ENCODE measurements around the gene CSTF2.
"Not testable (repeated sequence)": the region's sequence is repeated elsewhere in the genome, so short reads cannot be mapped to it uniquely, and the experiment has no call there.

CSTF2 gene, protein sequence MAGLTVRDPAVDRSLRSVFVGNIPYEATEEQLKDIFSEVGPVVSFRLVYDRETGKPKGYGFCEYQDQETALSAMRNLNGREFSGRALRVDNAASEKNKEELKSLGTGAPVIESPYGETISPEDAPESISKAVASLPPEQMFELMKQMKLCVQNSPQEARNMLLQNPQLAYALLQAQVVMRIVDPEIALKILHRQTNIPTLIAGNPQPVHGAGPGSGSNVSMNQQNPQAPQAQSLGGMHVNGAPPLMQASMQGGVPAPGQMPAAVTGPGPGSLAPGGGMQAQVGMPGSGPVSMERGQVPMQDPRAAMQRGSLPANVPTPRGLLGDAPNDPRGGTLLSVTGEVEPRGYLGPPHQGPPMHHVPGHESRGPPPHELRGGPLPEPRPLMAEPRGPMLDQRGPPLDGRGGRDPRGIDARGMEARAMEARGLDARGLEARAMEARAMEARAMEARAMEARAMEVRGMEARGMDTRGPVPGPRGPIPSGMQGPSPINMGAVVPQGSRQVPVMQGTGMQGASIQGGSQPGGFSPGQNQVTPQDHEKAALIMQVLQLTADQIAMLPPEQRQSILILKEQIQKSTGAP

DNA sequence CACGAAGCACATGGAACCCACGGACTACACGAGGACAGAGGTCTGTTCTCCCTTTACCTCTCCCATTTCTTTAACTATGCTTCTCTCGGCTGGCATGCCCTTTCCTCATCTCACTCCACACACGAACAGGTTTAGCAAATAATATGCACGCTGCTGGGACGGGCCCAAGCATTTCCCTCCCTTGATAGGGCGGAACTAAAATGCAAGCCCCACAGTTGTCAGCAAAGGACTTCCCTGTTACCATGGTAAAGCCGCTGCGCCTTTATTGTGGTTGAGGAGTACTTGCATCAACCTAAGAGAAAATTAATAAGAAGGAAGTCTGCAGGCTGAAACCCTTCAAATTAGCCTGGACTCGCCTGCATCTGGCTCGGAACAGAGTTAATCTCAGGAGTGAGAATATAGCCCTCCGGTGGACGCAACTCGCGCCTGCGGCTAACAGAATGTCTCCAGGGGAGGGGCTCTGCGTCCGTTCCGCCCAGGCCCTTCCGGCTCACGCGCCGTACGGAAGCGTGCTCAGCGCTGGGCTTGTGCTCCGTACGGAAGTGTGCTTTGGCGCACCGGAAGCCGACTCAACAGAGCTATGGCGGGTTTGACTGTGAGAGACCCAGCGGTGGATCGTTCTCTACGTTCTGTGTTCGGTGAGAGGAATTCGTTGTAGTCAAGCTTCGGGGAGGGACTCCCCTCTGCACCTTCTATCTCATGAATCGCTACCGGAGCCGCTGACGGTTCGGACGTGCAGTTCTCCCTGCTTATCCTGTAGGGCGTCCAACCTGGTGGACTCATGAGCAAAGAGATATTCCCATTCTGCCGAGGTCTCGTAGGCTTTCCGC is at the start of gene CSTF2:
Gene CSTF2 (plus strand): TSS at position 555 of the 830 bp plus-strand sequence. CDS start 26 bp downstream, at position 581.
- peak; percentile 51 to 65 (median 62) for DNase-seq (ENCODE audit: low read depth in 3 of 3)

DNA sequence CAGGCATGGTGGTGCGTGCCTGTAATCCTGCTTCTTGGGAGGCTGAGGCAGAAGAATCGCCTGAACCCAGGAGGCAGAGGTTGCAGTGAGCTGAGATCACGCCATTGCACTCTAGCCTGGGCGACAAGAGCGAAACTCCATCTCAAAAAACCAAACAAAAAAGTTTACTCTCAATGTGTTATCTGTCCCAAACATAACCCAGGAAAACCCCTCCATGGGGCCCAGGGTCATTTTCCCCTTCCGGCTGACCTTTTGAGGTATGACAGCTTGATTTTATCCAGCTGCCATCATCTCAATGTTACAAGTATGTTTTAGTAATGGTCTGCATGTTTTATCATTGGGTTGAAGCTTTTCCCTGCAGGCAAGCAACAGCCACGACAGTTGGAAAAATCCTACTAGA is 23.8 kb upstream of the CSTF2 start:
- not testable (repeated sequence) for DNase-seq (ENCODE audit: low read depth in 3 of 3)

DNA sequence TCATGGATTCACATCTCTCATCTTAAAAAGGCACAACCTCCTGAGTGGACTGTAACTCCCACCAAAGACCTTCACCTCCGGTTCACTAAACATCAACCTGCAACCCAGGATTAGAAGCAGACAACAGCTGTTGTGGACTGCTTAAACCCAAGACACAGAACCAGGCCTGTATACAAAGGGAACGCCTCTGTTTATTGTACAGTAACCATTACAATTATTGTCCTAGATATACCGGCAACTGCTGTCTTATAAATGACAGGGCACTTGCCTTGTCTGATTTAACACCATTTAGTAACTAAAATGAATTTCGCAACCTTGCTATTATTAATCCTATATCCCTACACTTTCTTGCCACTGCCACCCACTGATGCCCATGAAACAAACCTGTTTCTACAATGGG is 22.8 kb upstream of the CSTF2 start:
- no peak for DNase-seq (ENCODE audit: low read depth in 3 of 3)

DNA sequence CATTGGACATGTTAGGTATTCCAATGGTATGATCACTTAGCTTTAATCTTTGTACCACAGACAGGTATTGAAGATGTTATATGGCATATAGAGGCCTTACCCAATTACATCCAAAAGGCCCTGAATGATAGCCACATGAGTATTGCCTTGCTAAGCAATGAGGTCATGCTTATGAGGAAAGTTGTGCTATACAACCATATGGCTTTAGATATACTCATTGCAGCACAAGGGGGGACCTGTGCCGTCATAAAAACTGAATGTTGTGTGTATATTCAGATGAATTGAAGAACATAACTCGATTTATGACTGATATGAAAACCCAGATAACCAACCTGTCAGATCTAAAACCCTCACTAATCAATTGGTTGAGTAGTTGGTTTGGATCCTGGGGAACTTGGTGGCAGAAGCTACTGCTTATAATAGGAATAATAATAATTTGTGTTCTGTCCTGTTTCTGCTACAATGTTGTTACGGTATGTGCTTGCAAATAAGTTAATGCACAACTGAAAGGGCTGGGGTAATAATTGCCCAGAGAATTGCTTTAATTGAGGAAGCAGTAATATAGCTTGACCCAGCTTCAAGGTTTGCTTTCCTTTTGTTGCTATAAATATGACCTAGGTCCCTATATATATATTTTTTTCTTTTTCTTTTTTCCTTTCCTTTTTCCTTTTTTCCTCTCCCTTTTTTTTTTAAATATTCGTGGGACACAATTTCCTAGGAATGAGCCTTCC is 21.5 kb upstream of the CSTF2 start:
- no peak for DNase-seq (ENCODE audit: low read depth in 3 of 3)

DNA sequence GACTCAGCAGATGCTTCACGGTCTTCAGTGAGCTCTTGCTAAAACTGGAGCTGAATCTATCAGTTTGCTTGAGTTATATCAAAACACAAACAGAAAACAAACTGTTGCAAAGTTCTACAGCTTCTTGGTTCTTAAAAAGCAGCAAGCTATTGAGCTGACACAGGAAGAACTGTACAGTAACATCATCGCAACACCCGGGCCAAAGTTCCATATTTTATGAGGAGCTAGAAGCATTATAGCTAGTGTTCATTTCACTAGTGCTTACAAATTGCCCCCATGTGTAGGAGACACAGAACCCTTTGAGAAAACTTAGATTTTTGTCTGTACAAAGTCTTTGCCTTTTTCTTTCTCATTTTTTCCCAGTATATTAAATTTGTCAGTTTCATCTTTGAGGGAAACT is 17.3 kb upstream of the CSTF2 start:
- no peak for DNase-seq (ENCODE audit: low read depth in 3 of 3)

DNA sequence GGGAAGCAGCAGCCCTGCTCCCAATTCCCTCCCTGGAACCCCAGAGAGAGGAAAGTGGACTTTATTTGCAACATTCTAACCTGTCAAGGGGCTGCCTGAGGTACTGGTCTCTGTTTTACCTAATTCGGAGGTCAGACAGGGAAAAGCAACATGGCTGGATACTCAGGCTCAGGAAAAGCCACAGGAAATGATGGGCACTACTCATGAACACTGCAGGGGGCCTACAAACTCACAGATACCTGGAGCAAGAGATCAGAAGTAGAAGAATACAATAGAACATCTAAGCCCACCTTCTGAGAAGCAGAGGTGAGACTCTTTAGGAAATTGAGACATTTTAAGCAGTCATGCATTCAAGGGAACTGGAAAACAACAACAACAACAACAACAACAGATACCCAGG is 15.4 kb upstream of the CSTF2 start:
- no peak for DNase-seq (ENCODE audit: low read depth in 3 of 3)

DNA sequence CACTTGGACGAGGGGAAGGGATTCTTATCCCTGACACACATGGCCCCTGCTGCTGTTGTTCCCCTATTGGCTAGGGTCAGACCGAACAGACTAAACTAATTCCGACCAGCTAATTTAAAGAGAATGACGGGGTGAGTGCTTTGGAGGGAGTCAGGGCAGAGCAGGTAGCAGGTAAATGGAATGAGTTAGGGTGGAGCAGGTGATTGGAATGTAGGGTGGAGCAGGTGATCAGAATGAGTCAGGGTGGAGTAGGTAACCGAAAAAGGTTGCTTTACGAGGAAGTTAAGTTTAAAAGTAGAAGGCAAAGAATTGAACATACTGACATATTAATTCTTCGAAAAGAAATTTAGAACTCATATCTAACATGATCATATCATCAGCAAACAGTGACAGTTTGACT is 11.9 kb upstream of the CSTF2 start:
- not testable (repeated sequence) for DNase-seq (ENCODE audit: low read depth in 3 of 3)

DNA sequence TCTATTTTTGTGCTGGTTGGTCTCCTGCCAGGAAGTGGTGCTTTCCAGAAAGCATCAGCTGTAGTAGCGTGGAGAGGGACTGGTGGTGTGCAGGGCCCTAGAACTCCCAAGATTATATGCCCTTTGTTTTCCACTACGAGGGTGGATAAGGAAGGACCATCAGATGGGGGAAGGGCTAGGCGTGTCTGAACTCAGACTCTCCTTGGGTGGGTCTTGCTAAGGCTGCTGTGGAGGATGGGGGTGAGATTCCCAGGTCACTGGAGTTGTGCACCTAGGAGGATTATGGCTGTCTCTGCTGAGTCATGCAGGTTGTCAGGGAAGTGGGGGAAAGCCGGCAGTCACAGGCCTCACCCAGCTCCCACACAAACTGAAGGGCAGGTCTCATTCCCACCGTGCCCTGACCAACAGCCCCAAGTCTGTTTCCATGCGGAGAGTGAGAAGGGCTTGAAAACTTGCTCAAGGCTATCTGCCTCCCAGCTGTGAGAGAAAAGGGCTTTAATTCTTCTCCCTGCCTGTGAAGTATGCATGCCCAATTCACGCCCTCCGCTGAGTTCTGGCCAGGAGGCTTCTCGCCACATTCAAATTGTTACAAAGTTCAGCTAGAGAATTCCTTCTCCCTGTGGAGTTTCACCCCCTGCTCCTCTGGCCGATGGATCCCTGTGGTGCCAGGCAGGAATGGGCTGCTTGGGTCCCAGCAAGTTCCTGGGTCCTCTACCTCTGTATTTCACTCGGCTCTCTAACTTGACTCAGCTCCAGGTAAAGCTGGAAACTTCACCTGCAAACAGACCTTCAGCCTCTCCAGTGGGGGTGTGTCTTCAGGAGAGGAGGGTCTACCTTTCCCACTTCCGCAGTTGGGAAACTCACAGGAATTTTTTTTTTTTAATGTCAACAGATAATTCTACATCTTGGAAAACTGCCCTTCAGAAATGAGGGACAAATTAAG is 7.7 kb upstream of the CSTF2 start:
- no peak for DNase-seq (ENCODE audit: low read depth in 3 of 3)

DNA sequence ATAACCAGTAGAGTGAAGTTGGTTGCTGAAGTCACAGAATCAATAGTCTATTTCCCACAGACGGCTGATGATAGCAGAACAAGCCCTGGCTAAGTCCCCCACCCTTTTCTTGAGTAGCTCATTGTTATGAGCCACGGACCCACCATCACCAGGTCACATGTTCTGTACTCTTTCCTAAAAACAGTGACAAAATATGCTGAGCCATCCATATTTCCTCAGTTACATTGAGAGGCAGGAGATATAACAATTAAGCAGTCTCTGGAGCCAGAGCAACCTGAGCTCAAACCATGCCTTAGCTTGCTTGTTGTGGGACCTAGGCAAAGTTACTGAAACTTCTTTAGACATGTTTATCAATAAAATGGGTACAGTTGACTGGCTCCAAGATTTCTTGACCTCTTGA is 2.9 kb upstream of the CSTF2 start:
- DNase-seq (ENCODE audit: low read depth in 3 of 3) = no peak

DNA sequence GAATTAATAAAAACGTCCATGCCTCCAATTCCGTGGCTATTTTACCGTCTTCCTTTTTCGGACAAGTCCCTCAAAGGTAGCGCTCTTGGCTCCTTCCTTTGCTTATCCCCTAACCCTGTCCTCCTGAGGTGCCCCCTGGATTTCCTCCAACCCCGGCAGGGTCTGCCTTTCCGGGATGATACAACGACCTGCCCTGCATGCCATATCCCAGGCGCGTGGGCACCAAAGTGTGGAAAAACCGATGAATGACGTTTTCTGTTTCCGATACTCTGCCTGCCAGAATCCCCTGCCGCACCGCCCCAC is 706 bp upstream of the CSTF2 start:
- DNase-seq (ENCODE audit: low read depth in 3 of 3) = peak in 2 of 3 donors; percentile 5 to 8

DNA sequence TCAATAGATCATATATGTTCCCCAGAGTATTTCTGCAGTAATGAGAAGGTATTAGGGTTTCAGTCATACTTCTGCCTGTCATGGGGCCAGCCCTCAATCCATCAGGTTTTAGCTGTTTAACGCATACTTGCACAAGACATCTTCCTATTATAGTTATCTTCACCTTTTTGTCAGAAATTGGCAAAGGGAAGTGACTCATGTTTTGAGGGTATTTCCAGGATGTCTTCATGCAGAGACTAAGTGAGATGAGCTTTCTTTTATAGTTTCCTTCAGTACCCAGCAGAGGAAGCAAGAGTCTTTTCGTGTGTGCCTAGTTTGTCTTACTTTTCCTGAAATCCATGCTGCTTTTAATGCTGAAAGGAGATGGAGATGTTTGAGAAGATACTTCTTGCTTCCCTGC is 9.5 kb downstream of the CSTF2 start:
- no peak for DNase-seq (ENCODE audit: low read depth in 3 of 3)

DNA sequence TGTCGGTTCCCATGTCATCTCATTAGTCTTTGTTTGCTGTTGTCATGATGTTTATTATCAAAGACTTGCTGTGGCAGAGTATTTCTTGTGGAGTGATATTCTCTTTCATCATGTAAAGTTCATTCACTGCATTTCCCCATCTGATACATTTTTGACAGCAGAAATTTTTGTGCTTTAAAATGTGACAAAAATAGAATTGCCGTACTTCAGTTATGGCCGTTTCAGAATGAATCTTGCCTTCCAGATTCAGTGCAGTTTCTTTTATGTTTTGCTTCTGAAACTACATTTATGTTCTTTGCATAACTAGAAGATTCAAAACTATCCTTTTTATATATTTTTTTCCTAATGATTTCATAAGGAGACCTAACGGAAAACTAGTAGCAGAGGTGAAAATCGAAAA is 10.0 kb downstream of the CSTF2 start:
- DNase-seq (ENCODE audit: low read depth in 3 of 3) = no peak

DNA sequence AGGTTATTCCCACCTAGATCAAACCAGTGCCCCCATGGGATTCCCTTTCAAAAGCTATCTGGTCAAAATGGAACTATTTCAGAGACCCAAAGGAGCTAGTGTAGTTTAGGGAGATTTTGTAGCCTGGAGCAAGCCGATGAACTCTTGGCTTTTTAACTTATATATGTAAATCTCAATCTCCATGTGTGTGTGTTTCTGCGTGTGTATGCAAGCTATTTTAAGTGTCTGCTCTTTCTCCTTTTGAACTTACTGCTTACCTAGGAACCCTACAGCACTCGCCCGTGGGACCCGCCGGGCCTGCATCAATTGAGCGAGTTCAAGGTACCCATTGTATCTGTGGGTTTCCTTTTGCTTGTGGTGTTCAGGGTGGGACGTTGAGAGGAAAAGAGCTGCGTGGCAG is 10.4 kb downstream of the CSTF2 start:
- no peak for DNase-seq (ENCODE audit: low read depth in 3 of 3)

DNA sequence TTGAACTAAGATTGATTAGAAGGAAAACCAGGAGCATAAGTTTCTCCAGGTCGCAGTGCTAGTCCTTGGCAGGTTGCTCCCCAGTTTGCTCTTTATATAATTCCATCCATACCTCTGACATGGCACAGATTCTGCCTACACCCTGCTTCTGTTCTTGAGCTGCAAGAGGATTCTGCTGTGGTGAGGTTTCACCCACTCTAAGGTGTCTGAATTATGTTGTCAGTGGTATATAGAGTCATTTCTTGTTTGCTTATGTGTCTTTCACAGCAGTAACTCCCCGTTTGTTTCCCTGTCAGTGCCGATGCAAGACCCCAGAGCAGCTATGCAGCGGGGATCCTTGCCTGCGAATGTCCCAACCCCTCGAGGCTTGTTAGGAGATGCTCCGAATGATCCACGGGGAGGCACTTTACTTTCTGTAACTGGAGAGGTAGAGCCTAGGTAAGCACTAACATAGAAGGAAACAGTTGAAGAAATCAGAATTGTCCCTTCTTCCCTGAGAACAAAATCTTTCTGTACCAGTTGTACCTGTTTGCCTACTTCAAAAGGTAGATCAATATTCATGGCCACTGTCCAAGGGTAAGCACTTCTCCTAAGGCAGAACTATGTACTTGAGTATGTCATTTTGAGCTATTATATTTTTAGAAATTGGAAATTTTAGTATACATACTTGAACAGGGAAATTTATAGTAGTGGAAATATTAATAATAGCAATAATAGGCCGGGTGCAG is 11.2 kb downstream of the CSTF2 start:
- no peak for DNase-seq (ENCODE audit: low read depth in 3 of 3)

DNA sequence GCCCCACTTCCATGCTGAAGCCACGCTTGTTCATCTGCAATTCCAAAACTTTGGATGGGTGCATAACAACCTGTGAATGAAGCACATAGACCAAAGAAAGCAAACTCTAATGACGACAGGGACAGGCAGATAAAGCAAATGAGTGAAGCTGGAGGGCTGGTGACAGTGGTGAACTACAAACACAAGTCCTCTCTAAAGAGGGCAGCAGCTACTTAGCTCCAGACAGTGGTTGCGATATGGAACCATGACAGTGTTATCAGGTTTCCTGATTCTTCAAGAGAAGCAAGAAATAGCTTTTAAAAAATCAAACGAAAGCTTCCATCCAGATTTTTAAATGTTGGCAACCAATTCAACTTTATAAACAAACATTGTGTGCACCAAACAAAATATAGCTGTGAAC is 30.1 kb downstream of the CSTF2 start:
- DNase-seq (ENCODE audit: low read depth in 3 of 3) = no peak

DNA sequence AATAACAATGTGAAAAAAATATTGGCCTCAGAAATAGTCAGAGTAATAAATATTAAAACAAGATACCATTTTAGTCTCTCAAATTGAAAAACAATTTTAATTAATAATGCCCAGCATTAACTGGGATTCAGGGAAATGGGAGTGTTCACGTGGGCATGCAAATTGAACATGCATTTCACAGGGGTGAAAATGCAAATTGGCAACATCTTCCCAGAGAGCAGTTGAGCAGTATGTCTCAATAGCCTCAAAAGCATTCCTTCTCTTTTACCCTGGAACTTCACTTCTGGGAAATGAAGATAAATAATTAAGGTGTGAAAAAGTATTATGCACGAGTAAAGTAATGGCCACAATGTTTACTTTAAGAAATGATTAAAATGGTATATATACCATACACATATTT is 32.6 kb downstream of the CSTF2 start:
- DNase-seq (ENCODE audit: low read depth in 3 of 3) = no peak

DNA sequence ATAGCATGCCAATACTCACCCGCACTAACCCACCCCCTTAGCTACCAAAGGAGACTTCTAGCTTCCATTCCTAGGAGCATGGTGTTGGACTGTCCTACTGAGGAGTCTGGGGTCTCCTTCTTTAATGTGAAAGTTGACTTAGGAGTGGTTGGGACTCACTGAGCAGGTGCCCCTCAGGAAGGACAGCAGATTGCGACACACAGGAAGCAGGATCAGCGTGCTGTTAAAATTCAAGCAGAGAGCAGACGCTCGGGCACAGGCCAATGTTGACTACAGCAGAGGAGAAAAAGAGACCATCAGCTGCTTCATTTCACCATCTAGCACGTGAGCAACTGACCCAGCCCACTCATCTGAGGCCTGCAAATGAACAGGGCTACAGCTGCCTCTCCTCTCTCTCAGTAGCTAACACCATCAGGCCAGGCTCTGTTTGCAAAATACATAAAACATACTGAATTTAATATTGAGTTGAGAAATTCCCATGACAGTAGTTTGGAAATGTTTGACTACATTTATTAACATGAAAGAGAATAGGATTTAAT is 43.2 kb downstream of the CSTF2 start:
- DNase-seq (ENCODE audit: low read depth in 3 of 3) = no peak

DNA sequence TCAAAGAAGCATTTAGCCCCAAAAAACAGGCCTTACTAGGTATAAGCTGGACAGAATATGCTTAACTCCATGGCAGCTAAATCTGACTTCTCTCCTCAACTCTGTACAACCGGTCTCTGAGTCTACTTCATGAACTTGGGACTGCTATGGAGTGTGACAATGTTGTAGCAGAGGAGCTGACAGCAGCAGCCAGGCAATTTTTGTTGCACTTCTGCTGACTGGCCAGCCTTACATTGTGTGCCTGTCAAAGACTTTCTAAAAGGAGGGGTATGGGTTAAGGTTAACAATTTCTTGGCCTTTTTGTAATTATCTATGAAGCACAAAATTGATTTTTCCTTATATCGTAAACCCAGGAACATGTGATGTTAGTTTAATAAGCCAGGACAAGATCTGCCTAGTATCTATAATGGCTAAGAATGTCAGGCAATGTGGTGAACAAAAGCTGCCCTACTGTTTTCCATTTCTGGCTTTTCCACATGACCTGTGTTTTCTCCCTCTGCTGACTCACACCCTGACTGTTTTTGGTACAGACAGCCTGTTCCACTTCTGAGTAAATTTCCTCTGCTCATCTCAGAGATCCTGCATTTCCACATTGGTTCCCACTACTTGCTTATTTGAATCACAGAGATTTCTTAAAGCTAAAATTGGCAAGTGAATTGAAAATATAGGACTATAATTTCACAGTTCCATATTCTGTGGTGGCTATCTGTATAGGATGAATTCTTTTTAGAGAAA is 44.6 kb downstream of the CSTF2 start:
- DNase-seq (ENCODE audit: low read depth in 3 of 3) = no peak

DNA sequence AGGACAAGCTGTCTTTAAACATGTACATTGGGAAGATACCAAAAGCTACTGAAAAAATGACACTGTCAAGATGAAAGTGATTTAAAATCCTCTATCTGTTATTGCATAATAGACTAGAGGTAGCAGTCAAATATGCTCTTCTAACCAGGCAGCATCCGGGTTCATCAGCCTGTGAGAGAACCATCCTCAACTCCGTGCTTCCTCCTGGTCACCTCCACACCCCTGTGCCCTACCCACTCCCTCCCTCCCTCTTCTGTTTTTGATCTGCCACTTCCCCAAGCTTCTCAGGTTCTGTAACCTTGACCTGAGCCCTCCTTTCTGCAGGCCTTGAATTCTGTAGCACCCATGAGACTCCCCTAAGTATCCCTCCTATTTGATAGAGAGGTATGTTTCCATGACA is 48.1 kb downstream of the CSTF2 start:
- DNase-seq (ENCODE audit: low read depth in 3 of 3) = no peak
